Progenitor cell of endocrine pancreas (in vitro differentiated cells): ENCODE data around the gene UNC5CL. TPM values are rescaled to one million over a fixed set of nuclear protein-coding genes. Genes with fewer than 3 reads are reported as not detected.
A peak's percentile ranks its signal among the peaks of the same experiment; 100 is the strongest.

ENCODE experiments used
- DNase-seq: peaks from one replicate; pipeline ENCODE4 v3.0.0; 2021; ENCODE audit warnings: low spot score; ENCODE audit not compliant: unreplicated experiment
- H3K27ac Mint-ChIP-seq: 2 replicates; pipeline ENCODE4 v1.8.0; 2021; ENCODE audit warnings: mild to moderate bottlenecking, moderate library complexity, mixed read lengths
- H3K27me3 Mint-ChIP-seq: 2 replicates; pipeline ENCODE4 v1.8.0; 2021; ENCODE audit warnings: mixed read lengths
- H3K36me3 Mint-ChIP-seq: 2 replicates; pipeline ENCODE4 v1.8.0; 2022; ENCODE audit warnings: mixed read lengths; ENCODE audit not compliant: insufficient read depth
- H3K4me1 Mint-ChIP-seq: 2 replicates; pipeline ENCODE4 v1.8.0; 2021; ENCODE audit warnings: low read depth, mixed read lengths
- H3K4me3 Mint-ChIP-seq: 2 replicates; pipeline ENCODE4 v1.8.0; 2021; ENCODE audit warnings: low read depth, mild to moderate bottlenecking, moderate library complexity, mixed read lengths
- H3K9me3 Mint-ChIP-seq: 2 replicates; pipeline ENCODE4 v1.8.0; 2021; ENCODE audit warnings: low read depth, mixed read lengths
- CTCF ChIP-seq: fragments of 200-600 bp; sonication (generic); IDR thresholded peaks from one replicate; pipeline ENCODE4 v1.5.0; 2021; ENCODE audit warnings: antibody characterized with exemption, mild to moderate bottlenecking; ENCODE audit not compliant: unreplicated experiment
- total RNA-seq: library from RNA; stranded (reverse); gene quantifications from 2 replicates; pipeline ENCODE4 v1.2.1, GENCODE V29; 2021

Gene UNC5CL
- total RNA-seq, 1 donor from 2014 or later, result 3.7 TPM

DNA sequence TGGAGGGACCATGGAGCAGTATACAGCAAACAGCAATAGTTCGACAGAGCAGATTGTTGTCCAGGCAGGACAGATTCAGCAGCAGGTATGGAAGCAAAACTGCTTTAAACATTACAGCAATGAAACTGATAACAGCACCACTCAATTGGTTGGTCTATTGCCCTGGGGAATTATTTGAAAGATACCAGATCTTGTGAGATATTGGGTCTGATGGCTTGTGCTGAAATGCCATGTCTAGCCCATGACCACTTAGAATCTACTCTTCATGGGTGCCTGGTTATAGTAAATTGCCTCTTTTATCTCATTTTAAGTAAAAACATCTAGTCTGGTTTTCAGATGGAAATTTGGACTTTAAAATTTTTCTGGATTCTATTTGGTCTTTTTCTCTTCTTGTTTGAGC, 40.1 kb upstream of the UNC5CL start:
- H3K27ac Mint-ChIP-seq, result no peak overlapping the region
- H3K27me3 Mint-ChIP-seq, result no peaks in the 10 kb centered on the region
- no peak for DNase-seq
- peaks cover 24% of the 10 kb centered on the region for H3K4me1 Mint-ChIP-seq
- H3K36me3 Mint-ChIP-seq, result peaks cover 20% of the 10 kb centered on the region
- no peak overlapping the region for H3K4me3 Mint-ChIP-seq
- TF ChIP-seq CTCF, result no peak
- H3K9me3 Mint-ChIP-seq, result no peaks in the 10 kb centered on the region

DNA sequence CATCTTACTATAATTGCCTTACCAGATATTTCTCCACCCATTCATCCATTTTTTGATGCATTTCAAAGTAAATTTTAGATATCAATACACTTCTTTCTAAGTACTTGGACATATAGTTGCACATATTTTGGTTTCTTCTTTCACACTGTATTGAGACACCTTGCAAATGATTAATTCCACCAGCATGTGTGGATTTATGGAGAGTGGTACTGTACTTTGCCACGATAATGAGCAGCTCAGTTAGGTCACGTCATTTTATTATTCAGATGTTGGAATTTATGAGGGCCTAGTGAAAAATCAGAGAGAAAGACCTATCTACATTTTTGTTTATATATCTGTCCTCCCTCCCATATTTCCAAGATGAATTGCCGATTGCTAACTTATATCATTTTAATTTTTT, 39.1 kb upstream of the UNC5CL start:
- H3K27ac Mint-ChIP-seq, result no peak overlapping the region
- peaks cover 25% of the 10 kb centered on the region for H3K4me1 Mint-ChIP-seq
- no peak for DNase-seq

GRCh38 chr6:41077536-41077935, 38.5 kb upstream of the UNC5CL start:
- Mint-ChIP-seq H3K9me3 (no peaks in the 10 kb centered on the region), H3K4me1 (peaks cover 25% of the 10 kb centered on the region), H3K27me3 (no peaks in the 10 kb centered on the region), H3K4me3 (no peak overlapping the region), H3K36me3 (peaks cover 16% of the 10 kb centered on the region), H3K27ac (no peak overlapping the region)
- TF ChIP-seq CTCF, result no peak
- DNase-seq, result no peak

More for the DNA sequence above, 39.1 kb upstream of the UNC5CL start:
- H3K9me3 Mint-ChIP-seq, result no peaks in the 10 kb centered on the region
- H3K27me3 Mint-ChIP-seq, result no peaks in the 10 kb centered on the region
- H3K36me3 Mint-ChIP-seq, result peaks cover 17% of the 10 kb centered on the region
- no peak for TF ChIP-seq CTCF
- no peak overlapping the region for H3K4me3 Mint-ChIP-seq

- Mint-ChIP-seq H3K9me3 (no peaks in the 10 kb centered on the region), H3K27me3 (no peaks in the 10 kb centered on the region), H3K27ac (no peak overlapping the region), H3K36me3 (peaks cover 11% of the 10 kb centered on the region), H3K4me1 (peaks cover 30% of the 10 kb centered on the region), H3K4me3 (peak overlapping the region; percentile 86)
- DNase-seq, result no peak
- TF ChIP-seq CTCF, result no peak
Measured at GRCh38 chr6:41075651-41076626, 36.9 kb upstream of the UNC5CL start.

DNA sequence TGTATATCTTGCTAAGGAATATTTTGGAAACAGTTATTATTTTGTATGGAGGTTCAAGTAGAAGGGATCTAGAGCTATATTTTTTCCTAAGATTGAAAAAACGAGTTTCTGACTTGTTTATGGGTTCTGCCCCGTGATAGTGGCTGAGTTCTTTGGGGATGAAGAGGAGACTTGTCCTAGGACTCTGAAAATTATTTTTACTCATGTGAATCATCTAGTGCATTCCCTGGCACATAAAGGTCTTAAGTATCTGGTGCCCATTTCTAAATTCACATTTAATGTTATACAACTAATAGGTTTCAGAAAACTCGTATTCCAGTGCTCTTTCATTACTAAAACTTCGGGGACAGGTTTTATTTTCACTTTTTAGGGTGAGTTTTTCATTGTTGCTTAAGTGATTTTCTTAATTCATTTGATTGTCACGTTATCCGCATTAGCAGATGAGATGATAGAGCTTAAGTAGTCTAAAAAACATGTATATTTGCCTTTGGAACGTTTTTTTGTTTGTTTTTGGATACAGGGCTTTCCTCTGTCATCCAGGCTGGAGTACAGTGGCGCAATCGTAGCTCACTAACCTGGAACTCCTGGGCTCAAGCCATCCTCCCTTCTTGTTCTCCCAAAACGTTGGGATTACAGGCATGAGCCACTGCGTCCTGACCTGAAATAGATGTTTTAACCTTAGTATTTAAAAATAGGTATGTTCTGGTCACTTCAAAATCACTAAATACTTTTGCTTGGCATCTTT, 35.8 kb upstream of the UNC5CL start:
- H3K27ac Mint-ChIP-seq, result peak overlapping the region; percentile 93
- peak overlapping the region; percentile 86 for H3K4me3 Mint-ChIP-seq
- no peaks in the 10 kb centered on the region for H3K27me3 Mint-ChIP-seq
- H3K4me1 Mint-ChIP-seq, result peaks cover 34% of the 10 kb centered on the region
- no peak for DNase-seq
- H3K9me3 Mint-ChIP-seq, result no peaks in the 10 kb centered on the region
- H3K36me3 Mint-ChIP-seq, result peaks cover 4% of the 10 kb centered on the region
- no peak for TF ChIP-seq CTCF
